ENCODE results near the gene BCR.
A peak's percentile ranks its signal among the peaks of the same experiment; 100 is the strongest.

The BCR gene

DNA sequence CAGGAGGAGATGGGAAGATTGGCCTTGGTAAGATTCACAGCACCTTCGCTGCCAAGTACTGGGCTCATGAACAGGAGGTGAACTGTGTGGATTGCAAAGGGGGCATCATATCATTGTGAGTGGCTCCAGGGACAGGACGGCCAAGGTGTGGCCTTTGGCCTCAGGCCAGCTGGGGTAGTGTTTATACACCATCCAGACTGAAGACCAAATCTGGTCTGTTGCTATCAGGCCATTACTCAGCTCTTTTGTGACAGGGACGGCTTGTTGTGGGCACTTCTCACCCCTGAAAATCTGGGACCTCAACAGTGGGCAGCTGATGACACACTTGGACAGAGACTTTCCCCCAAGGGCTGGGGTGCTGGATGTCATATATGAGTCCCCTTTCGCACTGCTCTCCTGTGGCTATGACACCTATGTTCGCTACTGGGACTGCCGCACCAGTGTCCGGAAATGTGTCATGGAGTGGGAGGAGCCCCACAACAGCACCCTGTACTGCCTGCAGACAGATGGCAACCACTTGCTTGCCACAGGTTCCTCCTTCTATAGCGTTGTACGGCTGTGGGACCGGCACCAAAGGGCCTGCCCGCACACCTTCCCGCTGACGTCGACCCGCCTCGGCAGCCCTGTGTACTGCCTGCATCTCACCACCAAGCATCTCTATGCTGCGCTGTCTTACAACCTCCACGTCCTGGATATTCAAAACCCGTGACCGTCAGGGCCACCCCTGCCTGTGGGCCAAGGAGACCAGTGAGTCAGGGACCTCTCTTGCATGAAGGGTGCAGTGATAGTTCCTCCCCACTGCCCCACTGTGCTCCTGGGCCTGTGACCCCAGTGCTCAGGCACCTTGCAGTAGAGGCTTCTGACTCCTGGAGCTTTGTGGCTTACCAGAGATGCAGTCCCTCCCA lies 83.6 kb downstream of the BCR start:
- DNase-seq (ENCODE audit: low read depth) = peak; percentile 43

- DNase-seq (ENCODE audit: low read depth) = no peak
These were observed 84.5 kb downstream of the BCR start for GRCh38 chr22:23264610-23265367.

DNA sequence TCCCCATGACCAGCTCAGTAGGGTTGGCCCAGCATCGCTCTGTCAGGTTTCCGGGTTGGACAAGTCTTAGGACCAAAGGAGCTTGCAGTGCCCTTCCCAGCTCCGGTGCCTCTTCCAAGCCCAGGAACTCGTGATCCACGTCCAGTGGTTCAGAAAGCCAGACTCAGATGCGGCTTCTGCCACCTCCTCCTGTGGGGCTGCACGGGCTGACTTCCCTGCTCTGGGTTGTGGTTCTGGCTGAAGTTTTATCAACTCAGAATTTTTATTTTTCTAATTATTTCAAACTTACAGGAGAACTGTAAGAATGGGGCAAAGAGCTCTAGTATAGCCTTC lies 85.0 kb downstream of the BCR start:
- DNase-seq (ENCODE audit: low read depth) = no peak

DNA sequence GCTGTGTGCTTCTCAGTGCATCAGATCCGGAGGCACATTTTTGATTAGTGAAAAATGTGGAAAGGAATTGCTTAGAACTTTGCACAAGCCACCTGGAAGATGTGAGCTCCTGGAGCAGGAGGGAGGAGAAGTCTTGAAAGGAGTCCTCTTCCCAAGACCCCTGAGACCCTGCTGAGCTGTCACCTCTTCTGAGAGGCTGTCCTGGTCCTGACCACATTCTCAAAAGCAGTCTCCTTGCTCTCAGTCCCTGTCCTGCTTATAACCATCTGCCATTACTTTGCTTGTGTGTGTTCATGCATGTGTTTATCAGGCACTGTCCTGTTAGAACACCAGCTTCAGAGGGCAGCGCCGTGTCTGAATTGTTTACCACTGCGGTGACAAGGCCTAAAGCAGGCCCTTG lies 86.5 kb downstream of the BCR start:
- DNase-seq (ENCODE audit: low read depth) = no peak

- DNase-seq (ENCODE audit: low read depth) = no peak
These were observed 87.1 kb downstream of the BCR start for GRCh38 chr22:23267226-23268043.

DNA sequence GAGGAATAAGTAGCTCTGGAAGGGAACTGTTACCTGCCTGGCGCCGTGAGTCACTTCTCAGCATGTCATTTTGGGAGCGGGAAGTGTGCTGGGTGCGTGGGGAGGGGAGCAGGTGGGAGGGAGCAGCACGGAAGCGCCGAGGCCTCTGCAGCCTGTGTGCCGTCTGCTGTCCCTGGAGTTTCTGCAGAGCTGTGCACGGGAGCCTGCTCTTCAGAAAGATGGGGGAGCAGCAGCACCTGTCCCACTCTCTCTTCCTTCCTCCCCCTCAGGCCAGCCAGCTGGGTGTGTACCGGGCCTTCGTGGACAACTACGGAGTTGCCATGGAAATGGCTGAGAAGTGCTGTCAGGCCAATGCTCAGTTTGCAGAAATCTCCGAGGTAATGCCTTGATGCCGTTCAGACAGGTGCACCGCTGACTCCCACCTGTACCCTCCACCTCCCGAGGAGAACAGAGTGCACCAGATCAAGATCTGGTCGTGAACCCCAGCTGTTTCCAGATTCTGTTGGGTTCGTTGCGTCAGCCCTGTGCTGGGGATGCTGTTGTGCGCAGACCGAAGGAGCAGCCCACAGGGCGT lies 87.9 kb downstream of the BCR start:
- no peak for DNase-seq (ENCODE audit: low read depth)

GRCh38 chr22:23268877-23269276 lies 88.6 kb downstream of the BCR start:
- DNase-seq (ENCODE audit: low read depth) = no peak

DNA sequence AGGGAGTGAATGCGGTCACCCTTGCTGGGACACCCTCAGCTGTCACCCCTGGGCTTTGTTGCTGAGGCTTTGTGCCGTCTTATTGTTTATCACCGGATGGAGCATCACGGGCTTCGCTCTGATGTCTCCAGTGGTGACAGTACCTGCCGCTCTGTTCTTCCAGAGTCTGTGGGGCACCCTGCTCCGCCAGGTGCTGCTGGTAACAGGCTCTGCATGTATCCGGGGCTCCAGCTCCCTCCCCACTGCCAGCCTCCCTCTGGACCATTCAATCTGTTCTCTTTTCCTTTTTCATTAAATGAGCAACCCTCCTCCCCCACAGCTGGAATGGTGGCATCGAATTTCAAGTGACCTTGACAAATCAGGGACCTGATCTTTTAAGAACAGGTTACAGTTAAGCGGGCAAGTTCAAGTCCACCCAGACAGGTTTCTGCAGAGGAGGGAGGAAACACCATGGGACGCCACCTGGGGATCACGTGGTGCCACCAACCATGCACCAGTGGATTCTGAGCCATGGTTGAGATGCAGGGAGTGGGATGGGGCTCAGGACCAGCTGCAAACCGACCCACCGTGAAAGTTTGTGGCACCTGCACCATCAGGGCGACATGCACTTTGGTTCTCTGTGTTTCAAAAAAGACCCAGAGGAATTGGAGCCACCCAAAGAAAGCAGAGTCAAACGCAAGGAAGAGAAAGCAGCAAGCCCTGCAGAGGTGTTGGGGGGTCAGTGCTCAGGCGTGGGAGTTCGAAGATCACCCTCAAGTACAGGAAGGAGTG lies 89.3 kb downstream of the BCR start:
- DNase-seq (ENCODE audit: low read depth) = no peak

DNA sequence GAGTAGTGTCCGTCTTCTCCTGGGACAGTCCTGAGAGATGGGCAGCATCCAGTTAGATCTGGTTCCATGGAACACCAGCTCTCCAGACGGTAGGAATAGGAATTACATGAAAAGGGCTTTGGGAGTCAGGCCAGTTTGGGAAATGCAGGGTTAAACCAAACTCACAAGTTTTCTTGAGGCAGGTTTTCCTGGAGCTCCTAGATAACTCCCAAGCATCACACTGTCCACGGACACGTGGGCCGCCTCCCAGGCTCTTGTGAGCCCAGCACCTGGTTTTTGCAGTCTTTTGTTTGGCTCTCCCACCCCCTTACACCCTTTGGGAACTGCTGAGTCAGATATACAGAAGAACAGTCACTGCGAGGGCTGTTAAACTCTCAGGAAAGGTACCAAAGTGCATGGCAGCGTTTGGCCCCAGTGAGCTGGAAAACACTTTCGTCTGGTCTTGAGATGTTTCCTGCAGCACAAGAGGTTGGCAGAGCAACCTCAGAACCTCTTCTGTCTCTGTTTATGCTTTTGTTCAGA lies 90.0 kb downstream of the BCR start:
- DNase-seq (ENCODE audit: low read depth) = no peak

DNA sequence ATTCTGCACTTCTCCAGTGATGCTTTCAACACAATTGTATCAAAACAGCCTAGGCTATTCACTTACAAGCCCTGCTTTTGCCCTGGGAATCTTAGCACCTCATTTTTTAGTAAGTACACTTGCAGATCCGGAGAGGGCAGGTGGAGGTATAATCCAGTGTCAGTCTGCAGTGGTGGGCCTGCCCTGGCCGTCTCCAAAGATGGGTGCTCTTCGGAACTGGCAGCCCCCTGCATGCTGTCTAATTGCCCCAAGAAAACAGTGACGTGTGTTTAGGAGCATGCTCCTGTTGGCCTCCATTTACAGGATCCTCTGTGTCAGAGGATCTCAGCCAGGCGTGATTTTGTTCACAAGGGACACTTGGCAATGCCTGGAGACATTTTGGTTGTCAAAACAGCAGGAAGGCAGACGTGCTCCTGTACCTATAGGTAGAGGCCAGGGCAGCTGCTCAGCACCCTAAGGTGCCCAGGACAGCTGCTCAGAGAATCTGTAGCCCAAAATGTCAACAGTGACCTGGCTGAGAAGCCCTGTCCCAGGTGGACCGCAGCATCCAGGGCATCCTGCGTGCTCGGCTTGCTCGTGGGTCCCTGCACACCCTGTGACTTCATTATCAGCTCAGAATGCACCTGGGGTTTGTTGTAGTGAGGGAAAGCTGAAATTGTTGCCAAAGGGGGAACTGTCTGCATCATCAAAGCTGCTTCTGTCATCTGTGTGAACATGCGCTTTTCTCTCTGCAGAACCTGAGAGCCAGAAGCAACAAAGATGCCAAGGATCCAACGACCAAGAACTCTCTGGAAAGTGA lies 90.7 kb downstream of the BCR start:
- no peak for DNase-seq (ENCODE audit: low read depth)

DNA sequence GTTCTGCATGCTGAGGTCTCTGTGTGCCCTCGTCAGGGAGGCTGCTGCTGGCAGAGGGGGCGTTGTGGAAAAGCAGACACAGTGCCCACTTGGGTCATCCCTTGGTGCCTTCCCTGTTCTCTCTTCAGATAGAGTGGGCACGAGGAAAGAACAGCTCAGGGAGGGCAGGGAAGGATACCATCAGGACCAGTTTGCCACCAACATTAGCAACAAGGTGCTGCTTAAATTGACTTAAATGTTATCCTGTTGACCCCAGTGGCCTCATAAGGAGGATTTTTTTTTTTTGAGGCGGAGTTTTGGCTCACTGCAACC lies 91.2 kb downstream of the BCR start:
- no peak for DNase-seq (ENCODE audit: low read depth)

GRCh38 chr22:23272371-23272770 lies 92.1 kb downstream of the BCR start:
- DNase-seq (ENCODE audit: low read depth) = no peak

DNA sequence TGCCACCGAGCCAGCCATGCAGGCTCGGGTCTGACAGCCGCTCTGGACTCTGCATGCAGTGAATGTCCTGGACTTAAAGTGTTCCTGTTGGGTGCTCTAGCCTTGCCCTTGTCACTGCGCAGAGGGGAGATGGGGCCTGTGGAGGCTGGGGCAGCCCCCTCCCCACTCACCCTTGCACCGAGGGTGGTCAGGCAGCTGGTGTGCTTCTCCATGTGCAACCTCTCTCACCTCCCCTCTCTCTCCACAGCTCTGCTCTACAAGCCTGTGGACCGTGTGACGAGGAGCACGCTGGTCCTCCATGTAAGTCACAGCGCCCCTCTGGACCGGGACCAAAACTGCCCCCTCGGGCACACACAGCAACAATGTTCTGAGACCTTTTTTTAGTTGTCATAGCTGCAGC lies 92.5 kb downstream of the BCR start:
- DNase-seq (ENCODE audit: low read depth) = no peak

DNA sequence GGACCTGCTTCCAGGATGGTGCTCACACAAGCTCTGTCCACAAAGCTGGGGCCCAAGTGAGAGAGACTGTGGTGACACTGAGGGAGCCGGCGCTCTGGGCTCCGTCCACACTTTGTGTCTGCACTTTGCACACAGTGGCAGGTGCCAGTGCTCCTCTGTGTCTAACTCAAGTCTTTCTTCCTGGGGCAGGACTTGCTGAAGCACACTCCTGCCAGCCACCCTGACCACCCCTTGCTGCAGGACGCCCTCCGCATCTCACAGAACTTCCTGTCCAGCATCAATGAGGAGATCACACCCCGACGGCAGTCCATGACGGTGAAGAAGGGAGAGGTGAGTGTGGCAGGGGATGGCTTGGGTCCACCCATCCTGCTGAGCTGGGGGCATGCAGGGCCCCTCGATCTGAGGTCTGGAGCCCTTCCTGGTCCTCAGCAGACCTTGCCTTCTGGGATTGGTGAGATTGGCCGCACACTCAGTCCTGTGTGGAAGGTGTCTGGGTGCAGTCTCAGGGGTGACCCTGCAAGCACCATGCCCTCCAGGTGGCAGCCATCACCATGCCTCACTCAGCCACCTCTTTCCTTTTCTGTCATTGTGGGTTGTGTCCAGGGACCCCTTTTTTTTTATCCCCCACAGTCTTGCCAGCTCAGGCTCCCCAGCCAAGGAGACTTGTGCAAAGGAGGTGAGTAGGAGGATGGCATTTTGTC lies 93.3 kb downstream of the BCR start:
- DNase-seq (ENCODE audit: low read depth) = no peak

- DNase-seq (ENCODE audit: low read depth) = no peak
These were observed 93.8 kb downstream of the BCR start for GRCh38 chr22:23274146-23274526.

DNA sequence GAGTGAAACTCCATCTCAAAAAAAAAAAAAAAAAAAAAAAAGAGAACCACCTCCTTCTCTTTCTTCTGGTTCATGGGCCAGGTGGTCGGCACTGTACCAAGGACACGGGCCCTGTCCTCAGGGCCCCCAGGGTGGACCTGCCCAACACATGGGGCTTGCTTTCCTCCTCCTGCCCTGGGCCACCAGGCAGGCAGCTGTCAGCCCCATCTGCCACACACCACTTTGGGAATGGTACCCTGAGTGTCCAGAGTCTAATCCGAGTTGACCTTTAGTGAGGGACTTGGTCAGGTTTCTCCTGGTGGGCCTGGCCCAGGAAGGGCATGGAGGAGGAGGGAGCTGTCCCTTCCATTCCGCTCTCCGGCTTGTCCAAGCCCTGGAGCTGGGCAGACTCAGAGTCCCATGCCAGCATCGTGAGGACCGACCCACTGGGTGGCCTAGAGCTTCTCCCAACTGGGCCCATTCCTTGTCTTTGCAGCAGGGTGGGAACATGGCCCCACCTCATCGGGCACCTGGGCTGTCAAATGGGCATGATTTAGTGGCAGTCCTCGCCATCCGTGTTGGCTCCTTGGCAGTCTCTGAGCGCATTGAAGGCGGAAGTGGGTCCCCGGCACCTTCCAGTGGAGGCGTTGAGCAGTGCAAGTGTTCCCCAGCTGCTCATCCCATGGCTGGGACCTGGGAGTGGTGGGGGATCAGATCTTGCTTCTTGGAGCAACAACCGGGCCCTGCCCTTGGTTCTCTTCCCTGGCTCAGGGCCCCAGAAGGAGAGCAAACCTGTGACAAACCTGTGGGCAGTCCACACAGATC lies 94.8 kb downstream of the BCR start:
- DNase-seq (ENCODE audit: low read depth) = no peak

DNA sequence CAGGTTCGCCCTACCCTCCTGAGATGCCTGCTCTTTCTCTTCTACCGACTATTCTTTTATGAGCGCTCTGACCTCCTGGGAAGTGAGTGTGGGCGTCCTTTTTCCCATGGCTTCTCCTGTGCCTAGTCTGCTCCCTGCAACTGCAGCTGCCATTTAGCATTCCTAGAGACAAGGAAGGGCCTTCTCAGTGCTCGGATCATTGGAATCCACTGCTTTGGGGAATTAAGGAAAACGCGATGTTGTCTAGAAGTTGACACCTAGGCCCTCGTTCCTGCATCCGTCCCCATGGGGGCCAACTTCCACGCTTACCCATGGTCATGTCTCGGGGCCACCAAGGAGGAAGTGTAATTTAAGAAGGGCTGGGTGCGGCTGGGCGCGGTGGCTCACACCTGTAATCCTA lies 95.4 kb downstream of the BCR start:
- DNase-seq (ENCODE audit: low read depth) = no peak

DNA sequence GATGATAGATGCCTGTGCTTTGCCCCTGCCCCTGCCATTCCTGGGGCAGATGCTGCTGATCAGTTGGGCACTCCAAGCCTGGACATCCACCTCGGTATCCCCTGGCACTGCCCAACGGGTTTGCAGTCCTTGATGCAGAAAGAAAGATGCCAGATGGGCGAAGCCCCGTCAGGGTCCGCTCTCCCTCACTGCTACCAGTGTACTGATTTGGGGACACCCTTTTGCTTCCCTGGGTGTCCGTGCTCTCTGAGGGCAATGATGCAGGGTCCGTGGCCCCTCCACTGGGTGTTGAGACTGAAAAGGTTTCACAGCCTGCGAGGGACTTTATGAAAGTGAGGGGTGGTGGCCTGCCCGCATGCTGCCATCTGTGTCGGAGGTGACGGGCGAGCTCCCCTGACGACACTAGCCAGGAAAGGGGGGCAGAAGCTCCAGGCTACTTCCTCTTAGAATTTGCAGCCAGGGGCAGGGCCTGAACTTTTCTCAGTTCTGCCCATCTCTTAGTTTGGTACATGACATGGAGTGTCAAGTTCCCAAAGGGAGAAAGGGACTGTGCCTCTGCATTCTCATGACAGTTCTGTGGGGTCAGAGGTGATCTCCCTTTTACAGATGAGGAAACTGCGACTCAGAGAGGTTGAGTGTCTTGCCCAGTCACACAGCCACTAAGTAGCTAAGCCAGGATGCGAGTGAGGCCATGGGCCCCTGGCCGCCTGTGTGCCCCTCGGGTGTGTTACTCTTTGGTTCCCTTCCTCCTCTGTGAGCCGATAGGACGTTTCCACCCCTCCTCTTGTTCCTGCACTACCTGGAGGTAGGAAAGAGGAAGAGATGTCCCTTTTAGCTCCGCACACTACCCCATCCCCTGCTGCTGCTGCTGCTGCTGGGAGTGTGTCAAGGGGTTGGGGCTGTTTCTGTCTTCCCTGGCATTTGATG lies 96.6 kb downstream of the BCR start:
- DNase-seq (ENCODE audit: low read depth) = no peak

Measured in stimulated activated CD8-positive, alpha-beta memory T cell treated with anti-CD3 and anti-CD28 coated beads, Interleukin-4, amount 100 ng/mL, for 24 hours (primary cell).